GM18873 (cell line): ENCODE data around the gene ASPA.

Experiments used
- ATAC-seq: cut with Tn5 transposase; IDR thresholded peaks from one replicate; pipeline ENCODE4 v1.9.1; 2021; ENCODE audit warnings: mild to moderate bottlenecking, moderate library complexity, moderate number of reproducible peaks; ENCODE audit not compliant: unreplicated experiment, low FRiP score

ASPA gene

DNA sequence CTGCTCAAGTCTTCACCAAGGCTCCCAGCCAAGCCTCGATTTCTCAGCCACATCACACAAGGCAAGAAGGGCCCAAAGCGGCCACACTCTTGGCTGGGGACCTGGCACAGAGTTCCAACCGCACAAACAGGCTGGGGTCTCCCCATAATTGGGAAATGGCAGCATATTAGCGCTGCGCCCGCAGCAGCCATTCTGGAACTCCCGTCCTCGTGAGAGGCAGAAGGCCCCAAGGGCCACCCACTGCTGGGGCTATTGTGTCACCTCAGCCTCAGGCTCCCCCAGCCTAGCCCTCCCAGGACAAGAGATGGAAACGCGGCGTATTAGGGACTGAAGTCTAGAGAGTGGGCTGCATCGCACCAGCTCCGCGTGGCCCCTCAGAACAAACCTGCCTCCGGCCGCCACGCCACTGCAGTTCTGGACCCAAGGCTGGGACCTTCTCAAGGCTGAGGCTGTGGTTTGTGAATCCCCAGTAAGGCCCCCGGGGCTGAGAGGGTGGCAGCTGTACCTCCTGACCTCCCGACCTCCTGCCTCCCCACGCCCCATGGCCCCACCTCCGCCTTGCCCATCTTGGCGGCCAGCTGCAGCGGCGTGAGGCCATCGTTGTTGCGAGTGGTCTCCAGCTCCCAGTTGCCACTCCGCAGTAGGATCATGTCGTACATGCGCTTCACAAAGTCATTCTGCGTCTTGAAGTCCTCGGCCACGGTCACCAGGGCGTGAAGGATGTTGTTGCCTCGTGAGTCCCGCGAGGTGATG is 56.5 kb downstream of the ASPA start:
- ATAC-seq, result no peak

DNA sequence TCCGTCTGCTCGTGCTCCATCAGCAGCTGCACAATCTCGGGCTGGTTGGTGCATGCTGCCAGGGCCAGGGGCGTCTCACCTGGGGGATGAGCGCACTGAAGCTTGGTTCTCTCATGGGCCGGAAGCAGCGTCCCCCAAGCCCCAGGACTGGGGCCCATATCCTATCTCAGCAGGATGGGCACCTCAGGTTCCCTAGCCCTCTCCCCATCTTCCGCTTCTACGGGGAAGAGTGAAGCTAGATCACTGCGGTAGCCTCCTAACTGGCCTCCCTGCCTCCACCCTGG is 57.0 kb downstream of the ASPA start:
- ATAC-seq, result no peak

DNA sequence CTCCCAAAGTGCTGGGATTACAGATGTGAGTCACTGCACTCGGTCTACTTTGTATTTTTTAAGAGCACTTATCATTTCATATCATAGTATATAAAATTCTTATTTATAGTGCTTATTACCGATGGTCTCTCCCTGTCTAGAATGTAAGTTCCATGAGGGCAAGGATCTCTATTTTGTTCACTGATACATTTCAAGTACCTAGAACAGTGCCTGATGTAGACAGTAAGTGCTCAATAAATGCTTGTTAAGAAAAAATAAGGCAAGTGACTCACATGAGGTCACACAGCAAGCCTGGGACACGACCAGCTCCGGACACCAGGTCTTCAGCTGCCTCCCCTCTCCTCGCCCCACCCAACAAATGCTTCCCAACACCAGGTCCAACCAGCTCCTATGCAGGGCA is 58.0 kb downstream of the ASPA start:
- ATAC-seq, result no peak

DNA sequence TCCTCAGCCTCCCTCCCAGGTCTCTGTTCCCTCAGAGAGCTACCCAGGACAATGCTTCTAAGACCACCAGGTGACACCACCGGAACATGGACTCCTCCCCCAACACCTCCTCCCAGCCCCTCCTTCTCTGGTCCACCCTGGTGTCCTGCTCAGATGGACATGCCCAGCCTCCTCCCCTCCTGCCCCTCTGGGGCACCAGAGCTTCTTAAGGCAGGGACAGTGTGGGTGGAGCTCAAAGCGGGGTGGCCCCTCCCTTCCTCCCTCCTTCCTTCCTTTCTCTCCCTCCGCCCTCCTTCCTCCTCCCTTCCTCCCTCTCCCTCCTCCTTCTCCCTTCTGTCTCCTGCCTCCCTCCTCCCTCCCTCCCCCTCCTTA is 59.1 kb downstream of the ASPA start:
- ATAC-seq, result no peak

DNA sequence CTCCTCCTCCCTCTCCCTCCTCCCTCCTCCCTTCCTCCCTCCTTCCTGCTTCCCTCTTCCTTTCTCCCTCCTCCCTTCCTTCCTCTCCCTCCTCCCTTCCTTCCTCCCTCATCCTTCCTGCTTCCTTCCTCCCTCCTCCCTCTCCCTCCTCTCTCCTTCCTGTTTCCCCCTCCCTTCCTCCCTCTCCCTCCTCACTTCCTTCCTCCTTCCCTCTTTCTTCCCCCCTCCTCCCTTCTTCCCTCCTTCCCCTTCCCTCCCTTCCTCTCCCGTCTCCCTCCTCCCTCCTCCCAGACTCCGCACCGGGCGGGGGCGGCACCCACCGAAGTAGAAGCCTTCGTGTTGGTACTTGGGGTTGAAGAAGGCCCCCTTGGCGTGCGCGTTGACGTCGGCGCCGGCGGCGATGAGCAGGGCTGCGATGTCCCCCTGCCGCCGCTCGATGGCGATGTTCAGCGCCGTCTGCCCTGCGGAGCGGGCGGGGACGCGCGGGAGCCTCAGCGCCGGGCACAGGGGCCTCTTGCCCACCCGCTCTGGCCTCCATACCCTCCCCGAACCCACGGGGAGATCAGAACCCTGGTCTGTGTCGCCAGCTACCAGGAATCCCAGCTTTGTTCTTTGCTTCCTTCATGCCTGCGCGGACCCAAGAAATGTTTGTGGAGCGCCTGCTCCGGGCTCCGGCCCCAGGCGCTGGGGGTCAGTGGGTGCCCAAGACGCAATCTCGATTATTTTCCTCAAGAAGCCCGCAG is 59.6 kb downstream of the ASPA start:
- no peak for ATAC-seq

DNA sequence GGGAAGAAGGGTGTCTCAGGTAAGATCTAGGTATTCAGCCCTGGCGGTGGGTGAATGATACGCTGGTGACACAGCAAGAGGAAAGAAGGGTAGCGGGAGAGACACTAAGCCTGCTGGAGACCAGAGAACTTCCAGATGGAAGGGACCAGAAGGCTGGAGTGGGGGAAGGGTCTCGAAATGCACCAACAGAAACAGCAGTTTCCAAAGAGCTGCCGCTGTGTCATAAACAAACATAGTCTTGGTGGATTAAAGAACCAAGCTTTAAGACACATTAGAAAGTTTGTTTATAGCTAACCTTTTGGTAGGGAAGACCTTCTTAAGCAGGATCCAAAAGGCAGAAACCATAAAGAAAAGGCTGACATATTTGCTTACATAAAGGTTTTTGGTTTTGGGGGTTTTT is 60.9 kb downstream of the ASPA start:
- ATAC-seq, result no peak

DNA sequence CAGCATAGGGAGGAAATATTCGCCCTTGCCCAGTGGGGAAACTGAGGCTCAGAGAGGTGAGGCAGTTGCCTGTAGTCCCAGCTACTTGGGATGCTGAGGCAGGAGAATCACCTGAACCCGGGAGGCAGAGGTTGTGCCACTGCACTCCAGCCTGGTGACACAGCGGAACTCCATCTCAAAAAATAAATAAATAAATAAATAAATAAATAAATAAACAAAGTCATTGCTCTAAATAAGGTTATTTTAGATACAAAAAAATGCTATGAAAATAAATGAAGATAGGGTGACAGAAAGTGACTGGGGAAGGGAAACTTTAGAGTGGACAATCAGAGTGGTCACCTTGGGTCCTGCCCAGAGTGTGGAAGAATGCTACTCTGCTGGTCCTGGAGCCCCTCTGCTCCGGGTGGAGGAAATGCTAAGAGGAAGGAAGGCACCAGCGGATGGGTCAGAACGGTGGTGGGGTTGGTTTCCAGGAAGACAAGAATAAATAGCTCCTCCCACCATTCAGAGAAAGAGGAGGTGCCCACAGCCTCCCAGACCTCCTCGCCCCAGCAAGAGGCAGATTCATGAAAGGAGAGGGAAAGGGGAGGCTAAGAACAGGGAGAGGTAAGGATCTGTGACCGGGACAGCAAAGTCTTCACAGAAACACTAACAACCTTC is 64.2 kb downstream of the ASPA start:
- ATAC-seq, result no peak

DNA sequence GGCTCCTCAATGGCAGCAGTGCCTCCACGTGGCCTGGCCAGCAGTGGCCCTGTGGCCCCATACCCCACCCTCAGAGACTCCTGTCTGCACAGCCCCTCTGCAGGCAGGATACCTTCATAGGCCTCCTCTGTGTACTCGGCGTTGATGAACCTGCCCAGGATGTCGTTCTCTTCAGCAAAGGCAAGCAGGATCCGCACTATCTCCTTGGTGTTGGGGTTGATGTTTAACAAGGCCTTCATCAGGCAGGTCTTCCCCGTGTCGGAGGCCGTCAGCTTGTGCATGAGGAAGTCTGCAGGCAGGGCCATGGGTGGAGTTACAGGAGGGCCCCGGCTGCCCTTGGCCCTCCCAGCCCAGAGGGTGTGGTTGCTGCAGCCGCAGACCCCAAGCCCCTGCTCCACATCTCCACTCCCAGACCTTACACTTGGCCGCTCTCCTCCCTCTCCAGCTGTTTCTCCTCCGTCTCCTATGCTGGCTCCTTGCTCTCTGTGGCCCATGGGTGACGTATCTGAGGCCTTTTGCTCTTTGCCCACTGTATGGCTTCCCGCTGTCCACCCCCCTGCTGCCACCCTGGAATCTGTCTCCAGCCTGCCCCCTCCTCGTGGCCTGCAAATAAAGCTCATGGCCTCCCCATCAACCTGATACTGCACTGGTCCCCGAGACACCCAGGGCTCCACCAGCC is 66.8 kb downstream of the ASPA start:
- ATAC-seq, result no peak

DNA sequence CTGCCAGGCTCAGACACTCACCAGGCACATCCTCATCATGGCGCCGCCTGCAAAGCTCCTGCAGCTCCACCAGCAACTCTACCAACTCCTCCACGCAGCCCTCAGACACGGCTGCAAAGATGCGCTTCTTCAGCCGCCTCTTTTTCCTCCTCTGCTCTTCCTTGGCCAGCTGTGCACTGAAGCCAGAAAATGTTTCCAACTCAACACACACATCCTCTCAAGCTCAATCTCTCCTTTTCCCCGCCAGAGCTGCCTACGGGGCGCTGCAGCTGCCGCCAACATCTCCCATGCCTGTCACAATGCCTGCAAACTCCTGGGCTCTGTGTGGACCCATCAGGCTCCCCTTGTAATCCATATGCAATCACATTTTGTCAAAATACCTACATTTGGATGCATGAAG is 67.7 kb downstream of the ASPA start:
- no peak for ATAC-seq

DNA sequence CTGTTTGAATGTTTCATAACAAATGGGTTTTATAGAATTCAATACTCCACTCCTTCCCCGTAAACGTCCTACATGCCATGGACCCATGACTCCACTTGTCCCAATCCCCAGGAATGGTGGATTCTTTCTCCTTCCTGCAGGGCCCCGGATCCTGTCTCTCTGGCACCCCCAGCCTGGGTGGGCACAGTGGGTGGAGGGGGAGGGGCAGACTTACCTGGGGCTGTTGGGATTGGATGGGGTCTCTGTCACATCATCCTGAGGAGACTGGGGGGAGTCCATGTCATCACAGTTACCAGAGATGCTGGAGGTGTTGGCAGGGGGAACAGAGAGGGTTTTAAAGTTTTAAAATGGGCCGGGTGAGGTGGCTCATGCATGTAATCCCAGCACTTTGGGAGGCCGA is 68.6 kb downstream of the ASPA start:
- no peak for ATAC-seq

DNA sequence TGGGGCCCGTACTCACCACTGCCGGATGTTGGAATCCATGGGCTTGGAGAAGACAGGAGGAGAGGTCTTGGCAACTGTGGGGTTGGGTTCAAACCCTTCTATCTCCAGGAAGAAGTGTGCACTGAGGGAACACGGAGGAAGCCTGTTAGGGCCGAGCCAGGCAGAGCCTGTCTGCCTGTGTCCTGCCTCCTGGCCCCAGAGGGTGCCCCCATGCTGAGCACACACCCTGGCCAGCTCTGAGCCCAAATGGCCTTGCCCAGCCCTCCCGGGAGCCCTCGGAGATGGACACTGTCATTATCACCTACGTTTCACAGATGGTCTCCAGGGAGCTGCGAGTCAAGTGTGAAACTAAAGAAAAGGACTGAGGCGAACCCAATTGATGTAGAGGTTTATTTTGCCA is 69.4 kb downstream of the ASPA start:
- no peak for ATAC-seq

DNA sequence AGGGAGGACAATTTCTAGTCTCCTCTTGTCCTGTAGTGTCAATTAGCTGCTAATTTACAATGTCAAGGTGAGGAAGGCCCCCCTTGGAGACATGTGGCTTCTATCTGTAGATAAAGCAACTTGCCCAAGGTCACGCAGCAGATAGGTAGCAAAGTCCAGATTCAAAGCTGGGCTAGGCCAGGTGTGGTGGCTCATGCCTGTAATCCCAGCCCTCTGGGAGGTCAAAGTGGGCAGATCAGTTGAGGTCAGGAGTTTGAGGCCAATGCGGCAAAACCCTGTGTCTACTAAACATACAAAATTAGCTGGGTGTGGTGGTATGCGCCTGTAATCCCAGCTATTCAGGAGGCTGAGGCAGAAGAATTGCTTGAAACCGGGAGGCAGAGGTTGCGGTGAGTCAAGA is 70.7 kb downstream of the ASPA start:
- ATAC-seq, result no peak

DNA sequence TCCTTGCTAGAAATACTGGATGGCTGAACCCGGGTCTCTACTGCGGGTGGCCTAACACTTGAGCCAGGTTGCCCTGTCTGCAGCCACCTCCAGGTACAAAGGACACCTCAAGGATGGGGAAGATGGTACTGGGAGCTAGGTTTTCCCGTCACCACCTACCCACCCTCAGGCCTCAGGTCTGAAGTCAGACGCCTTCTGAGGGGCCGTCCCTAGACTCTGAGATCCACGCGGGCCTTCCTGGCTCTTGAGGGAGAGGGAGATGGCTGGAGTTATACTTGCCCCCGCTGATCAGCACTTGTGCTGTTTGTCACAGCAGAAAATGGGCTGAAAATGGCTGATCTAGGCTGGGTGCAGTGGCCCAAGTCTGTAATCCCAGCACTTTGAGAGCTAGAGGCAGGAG is 71.2 kb downstream of the ASPA start:
- ATAC-seq, result no peak

DNA sequence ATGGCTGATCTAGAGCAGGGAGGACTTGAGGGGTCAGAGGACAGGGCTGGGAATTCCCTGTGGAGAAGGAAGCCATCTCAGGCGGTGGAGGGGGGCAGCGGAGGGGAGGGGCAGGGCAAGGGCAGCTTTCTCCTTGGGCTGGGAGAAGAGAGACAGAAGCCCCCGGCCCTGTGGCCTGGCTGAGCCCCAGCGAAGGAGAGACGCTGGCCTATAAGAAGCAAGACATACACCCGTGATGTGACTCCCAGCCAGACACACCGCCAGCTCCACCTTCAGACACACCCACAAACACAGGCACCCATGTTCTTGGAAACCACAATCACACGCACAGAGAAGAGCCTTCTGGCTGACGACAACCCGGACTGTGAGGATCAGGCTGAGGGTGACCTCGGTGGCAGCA is 71.8 kb downstream of the ASPA start:
- no peak for ATAC-seq

DNA sequence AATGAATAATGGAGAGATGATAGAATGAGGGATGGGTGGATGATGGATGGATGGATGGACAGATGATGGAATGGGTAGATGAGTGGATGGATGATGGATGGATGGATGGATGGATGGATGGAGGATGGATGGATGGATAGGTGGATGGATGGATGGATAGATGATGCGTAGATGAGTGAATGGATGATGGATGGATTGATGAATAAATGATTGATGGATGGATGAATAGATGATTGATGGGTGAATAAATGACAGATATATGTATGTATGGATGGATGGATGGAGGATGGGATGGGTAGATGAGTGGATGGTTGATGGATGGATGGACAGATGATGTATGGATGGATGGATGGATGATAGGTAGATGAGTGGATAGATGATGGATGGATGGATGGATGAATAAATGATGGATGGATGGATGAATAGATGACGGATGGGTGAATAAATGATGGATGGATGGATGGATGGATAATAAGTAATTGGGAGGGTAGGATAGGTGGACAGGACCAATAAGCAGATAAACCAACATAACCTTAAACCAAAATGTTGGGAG is 73.9 kb downstream of the ASPA start:
- ATAC-seq, result no peak

DNA sequence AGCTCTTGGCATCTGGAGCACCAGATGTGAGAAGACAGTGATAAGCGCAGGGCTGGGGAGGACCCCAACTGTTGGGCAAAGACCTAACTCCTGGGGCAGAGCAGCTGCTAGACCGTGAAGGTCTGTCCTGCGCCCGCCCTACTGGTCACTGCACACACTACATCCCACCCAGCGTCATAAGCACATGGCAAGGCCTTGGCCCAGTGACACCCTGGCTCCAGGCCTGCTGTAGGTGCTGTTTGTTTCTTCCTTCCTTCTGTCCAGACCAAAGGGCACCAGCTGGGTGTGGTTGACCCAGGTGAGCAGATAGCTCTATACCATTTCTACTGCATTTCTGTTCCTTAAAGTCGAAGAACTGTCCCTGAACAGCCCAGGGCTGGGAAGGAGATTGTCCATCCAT is 75.4 kb downstream of the ASPA start:
- ATAC-seq, result no peak

DNA sequence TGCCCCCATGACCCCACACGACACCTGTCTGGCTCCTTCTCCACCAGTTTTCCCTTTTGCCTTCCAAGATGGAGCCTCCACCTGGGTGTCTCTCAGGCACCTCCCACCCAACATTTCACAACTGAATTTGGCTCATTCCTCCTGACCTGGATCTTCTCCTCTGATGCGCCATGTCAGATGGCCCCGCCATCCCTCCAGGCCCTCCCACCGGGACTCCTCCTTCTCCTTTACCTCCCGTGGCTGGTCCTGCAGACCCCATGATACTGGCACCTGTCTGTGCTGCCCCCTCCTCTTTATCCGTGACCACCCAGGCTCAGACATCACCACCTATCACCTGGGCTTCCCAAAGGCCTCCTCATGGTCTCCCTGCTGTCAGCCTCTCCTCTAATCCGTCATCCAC is 77.1 kb downstream of the ASPA start:
- ATAC-seq, result no peak
